ENCODE results near the gene RSPH6A.

DNA sequence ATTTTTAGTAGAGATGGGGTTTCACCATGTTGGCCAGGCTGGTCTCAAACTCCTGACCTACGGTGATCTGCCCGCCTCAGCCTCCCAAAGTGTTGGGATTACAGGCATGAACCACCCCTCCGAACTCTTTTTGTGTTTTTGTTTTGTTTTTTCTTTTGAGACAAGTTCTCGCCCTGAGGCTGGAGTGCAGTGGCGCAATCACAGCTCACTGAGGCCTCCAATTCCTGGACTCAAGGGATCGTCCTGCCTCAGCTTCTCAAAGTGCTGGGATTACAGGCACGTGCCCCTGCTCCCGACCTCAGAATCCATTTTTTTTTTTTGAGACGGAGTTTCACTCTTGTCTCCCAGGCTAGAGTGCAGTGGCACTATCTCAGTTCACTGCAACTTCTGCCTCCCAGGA, 57.4 kb downstream of the RSPH6A start:
- TF ChIP-seq, protein P1, sequence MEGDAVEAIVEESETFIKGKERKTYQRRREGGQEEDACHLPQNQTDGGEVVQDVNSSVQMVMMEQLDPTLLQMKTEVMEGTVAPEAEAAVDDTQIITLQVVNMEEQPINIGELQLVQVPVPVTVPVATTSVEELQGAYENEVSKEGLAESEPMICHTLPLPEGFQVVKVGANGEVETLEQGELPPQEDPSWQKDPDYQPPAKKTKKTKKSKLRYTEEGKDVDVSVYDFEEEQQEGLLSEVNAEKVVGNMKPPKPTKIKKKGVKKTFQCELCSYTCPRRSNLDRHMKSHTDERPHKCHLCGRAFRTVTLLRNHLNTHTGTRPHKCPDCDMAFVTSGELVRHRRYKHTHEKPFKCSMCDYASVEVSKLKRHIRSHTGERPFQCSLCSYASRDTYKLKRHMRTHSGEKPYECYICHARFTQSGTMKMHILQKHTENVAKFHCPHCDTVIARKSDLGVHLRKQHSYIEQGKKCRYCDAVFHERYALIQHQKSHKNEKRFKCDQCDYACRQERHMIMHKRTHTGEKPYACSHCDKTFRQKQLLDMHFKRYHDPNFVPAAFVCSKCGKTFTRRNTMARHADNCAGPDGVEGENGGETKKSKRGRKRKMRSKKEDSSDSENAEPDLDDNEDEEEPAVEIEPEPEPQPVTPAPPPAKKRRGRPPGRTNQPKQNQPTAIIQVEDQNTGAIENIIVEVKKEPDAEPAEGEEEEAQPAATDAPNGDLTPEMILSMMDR (IDR thresholded peaks at IDR 0.05): no peak
- TF ChIP-seq ZFX (IDR thresholded peaks at IDR 0.05; ENCODE audit: borderline replicate concordance): no peak
